OCI-LY1 (cell line): Measurements from ENCODE around the gene LGALS8.
"Not testable (repeated sequence)": the region's sequence is repeated elsewhere in the genome, so short reads cannot be mapped to it uniquely, and the experiment has no call there.

Experiments used
- H2AFZ ChIP-seq: fragments of 200-600 bp; sonication (generic), shearing (Covaris generic); 2 replicates; pipeline ENCODE4 v1.6.0; 2014; ENCODE audit warnings: antibody characterized with exemption, mild to moderate bottlenecking, low read length
- H3F3A ChIP-seq: fragments of 200-600 bp; sonication (generic), shearing (Covaris generic); 2 replicates; pipeline ENCODE4 v1.6.0; 2014; ENCODE audit warnings: mild to moderate bottlenecking, antibody characterized with exemption, low read length, moderate library complexity; ENCODE audit not compliant: insufficient read depth
- H3K27ac ChIP-seq: fragments of 200-600 bp; sonication (generic); 2 replicates; pipeline ENCODE4 v1.5.1; 2014; ENCODE audit warnings: low read length, mixed run types, mild to moderate bottlenecking, low read depth; ENCODE audit not compliant: poor library complexity, severe bottlenecking
- H3K27me3 ChIP-seq: fragments of 200-600 bp; sonication (generic); 2 replicates; pipeline ENCODE4 v1.6.0; 2014; ENCODE audit warnings: antibody characterized with exemption, mild to moderate bottlenecking, low read length, moderate library complexity; ENCODE audit not compliant: insufficient read depth
- H3K36me3 ChIP-seq: fragments of 200-600 bp; sonication (generic); 2 replicates; pipeline ENCODE4 v1.6.1; 2014; ENCODE audit warnings: mild to moderate bottlenecking, antibody characterized with exemption, low read length, moderate library complexity, mixed read lengths; ENCODE audit not compliant: insufficient read depth
- H3K4me1 ChIP-seq: fragments of 200-600 bp; sonication (generic); 2 replicates; pipeline ENCODE4 v1.5.1; 2014; ENCODE audit warnings: mild to moderate bottlenecking, low read length, moderate library complexity; ENCODE audit not compliant: insufficient read depth, severe bottlenecking
- H3K4me2 ChIP-seq: fragments of 200-600 bp; sonication (generic), shearing (Covaris generic); 2 replicates; pipeline ENCODE4 v1.6.1; 2014; ENCODE audit warnings: low read length
- H3K4me3 ChIP-seq: fragments of 200-600 bp; sonication (generic); 2 replicates; pipeline ENCODE4 v1.5.1; 2014; ENCODE audit warnings: low read length, low read depth, mild to moderate bottlenecking, mixed read lengths; ENCODE audit not compliant: poor library complexity, severe bottlenecking
- H3K79me2 ChIP-seq: fragments of 200-600 bp; shearing (Covaris generic); 2 replicates; pipeline ENCODE4 v1.6.1; 2016; ENCODE audit warnings: mixed run types, low read length, mixed read lengths; ENCODE audit not compliant: insufficient read depth
- H3K9ac ChIP-seq: fragments of 200-600 bp; sonication (generic), shearing (Covaris generic); 2 replicates; pipeline ENCODE4 v1.6.1; 2014; ENCODE audit warnings: mild to moderate bottlenecking, low read length, mixed read lengths
- H3K9me2 ChIP-seq: fragments of 200-600 bp; sonication (generic), shearing (Covaris generic); 2 replicates; pipeline ENCODE4 v1.6.1; 2014; ENCODE audit warnings: low read depth, mild to moderate bottlenecking, low read length, mixed read lengths
- H3K9me3 ChIP-seq: fragments of 200-600 bp; shearing (Covaris generic); 2 replicates; pipeline ENCODE4 v1.6.1; 2014; ENCODE audit warnings: low read length, mixed read lengths
- H4K20me1 ChIP-seq: fragments of 200-600 bp; sonication (generic), shearing (Covaris generic); 2 replicates; pipeline ENCODE4 v1.6.0; 2016; ENCODE audit warnings: mild to moderate bottlenecking, low read length; ENCODE audit not compliant: insufficient read depth
- CTCF ChIP-seq: fragments of 200-600 bp; sonication (generic), shearing (Covaris generic); IDR thresholded peaks from 2 replicates; pipeline ENCODE4 v1.5.1; 2017; ENCODE audit warnings: mild to moderate bottlenecking, antibody characterized with exemption, low read length, moderate library complexity, mixed read lengths
- EZH2 ChIP-seq: fragments of 200-600 bp; sonication (generic), shearing (Covaris generic); IDR thresholded peaks from 2 replicates; pipeline ENCODE4 v1.8.0; 2017; ENCODE audit warnings: borderline replicate concordance, mixed run types, mild to moderate bottlenecking, antibody characterized with exemption, low read length, moderate library complexity, mixed read lengths

Gene LGALS8

GRCh38 chr1:236484310-236484971 is 39.3 kb upstream of the LGALS8 start:
- Histone ChIP-seq H3F3A (no peaks in the 10 kb centered on the region), H3K4me3 (no peak overlapping the region), H3K27ac (no peak overlapping the region), H3K4me2 (no peak overlapping the region), H3K27me3 (no peaks in the 10 kb centered on the region), H4K20me1 (no peaks in the 10 kb centered on the region), H3K79me2 (no peaks in the 10 kb centered on the region), H3K9me3 (no peaks in the 10 kb centered on the region), H3K4me1 (no peaks in the 10 kb centered on the region), H3K9me2 (no peaks in the 10 kb centered on the region), H2AFZ (no peak overlapping the region), H3K9ac (no peak overlapping the region), H3K36me3 (no peaks in the 10 kb centered on the region)
- TF ChIP-seq EZH2, result no peak
- TF ChIP-seq CTCF, result no peak

GRCh38 chr1:236486356-236487002 is 37.3 kb upstream of the LGALS8 start:
- no peak overlapping the region for H3K9ac ChIP-seq

GRCh38 chr1:236489161-236489560 is 34.6 kb upstream of the LGALS8 start:
- H3K9me3 ChIP-seq, H3K36me3 ChIP-seq, H3K79me2 ChIP-seq, H3K9me2 ChIP-seq, H4K20me1 ChIP-seq, H2AFZ ChIP-seq, H3K27ac ChIP-seq, H3F3A ChIP-seq, H3K4me1 ChIP-seq, H3K4me3 ChIP-seq, H3K9ac ChIP-seq, H3K27me3 ChIP-seq, H3K4me2 ChIP-seq: not testable (repeated sequence)

More at GRCh38 chr1:236486356-236487002, 37.3 kb upstream of the LGALS8 start:
- H3K4me3 ChIP-seq, result no peak overlapping the region
- no peak for TF ChIP-seq EZH2
- TF ChIP-seq CTCF, result no peak
- H3F3A ChIP-seq, result no peaks in the 10 kb centered on the region
- H2AFZ ChIP-seq, result no peak overlapping the region
- H3K27ac ChIP-seq, result no peak overlapping the region
- no peaks in the 10 kb centered on the region for H4K20me1 ChIP-seq
- no peaks in the 10 kb centered on the region for H3K27me3 ChIP-seq
- H3K4me2 ChIP-seq, result no peak overlapping the region
- H3K36me3 ChIP-seq, result no peaks in the 10 kb centered on the region
- no peaks in the 10 kb centered on the region for H3K9me3 ChIP-seq
- no peaks in the 10 kb centered on the region for H3K4me1 ChIP-seq
- no peaks in the 10 kb centered on the region for H3K79me2 ChIP-seq
- H3K9me2 ChIP-seq, result no peaks in the 10 kb centered on the region
